ENCODE data around the gene KAT2B. TPM values are rescaled to one million over a fixed set of nuclear protein-coding genes. Genes with fewer than 3 reads are reported as not detected.

KAT2B gene
- total RNA-seq, 2 experiments from 2014 or later, result 36.1 to 39.6 TPM

- POLR2A ChIA-PET, result interaction anchor here (0.6 kb wide), 1 partner anchor 982 kb away, joined by 4 read pairs; no protein-coding TSS in a partner anchor
- CTCF ChIA-PET, result no interaction called here
Observed at GRCh38 chr3:20078194-20078714, 38.0 kb downstream of the KAT2B start.

- CTCF ChIA-PET, result interaction anchor here (1.9 kb wide), 1 partner anchor 23 kb away, joined by 4 read pairs; no protein-coding TSS in a partner anchor
- POLR2A ChIA-PET, result no interaction called here
Observed at GRCh38 chr3:20079621-20080020, 39.4 kb downstream of the KAT2B start.

- ChIA-PET CTCF (no interaction called here), POLR2A (no interaction called here)
Observed at GRCh38 chr3:20080956-20081554, 40.8 kb downstream of the KAT2B start.

GRCh38 chr3:20083253-20083652 lies 43.0 kb downstream of the KAT2B start:
- ChIA-PET CTCF (interaction anchor here (0.6 kb wide), 1 partner anchor 21 kb away, joined by 3 read pairs; no protein-coding TSS in a partner anchor), POLR2A (no interaction called here)

GRCh38 chr3:20083953-20084352 lies 43.7 kb downstream of the KAT2B start:
- CTCF ChIA-PET, result interaction anchor here (0.6 kb wide), 1 partner anchor 20 kb away, joined by 3 read pairs; no protein-coding TSS in a partner anchor
- POLR2A ChIA-PET, result interaction anchor here (1.0 kb wide), 1 partner anchor 104 kb away, joined by 3 read pairs; no protein-coding TSS in a partner anchor

- POLR2A ChIA-PET, result no interaction called here
- CTCF ChIA-PET, result no interaction called here
Observed at GRCh38 chr3:20091331-20092047, 51.2 kb downstream of the KAT2B start.

- POLR2A ChIA-PET, result no interaction called here
- CTCF ChIA-PET, result interaction anchor here (0.6 kb wide), 1 partner anchor 17 kb away, joined by 3 read pairs; no protein-coding TSS in a partner anchor
Observed at GRCh38 chr3:20095470-20095869, 55.2 kb downstream of the KAT2B start.

- POLR2A ChIA-PET, result no interaction called here
- CTCF ChIA-PET, result no interaction called here
Observed at GRCh38 chr3:20096135-20096685, 56.0 kb downstream of the KAT2B start.

- POLR2A ChIA-PET, result no interaction called here
- CTCF ChIA-PET, result no interaction called here
Observed at GRCh38 chr3:20097015-20097414, 56.8 kb downstream of the KAT2B start.

GRCh38 chr3:20099060-20099459 lies 58.8 kb downstream of the KAT2B start:
- ChIA-PET CTCF (no interaction called here), POLR2A (no interaction called here)

GRCh38 chr3:20100151-20100550 lies 59.9 kb downstream of the KAT2B start:
- CTCF ChIA-PET, result interaction anchor here (0.5 kb wide), 1 partner anchor 700 kb away, joined by 5 read pairs; no protein-coding TSS in a partner anchor
- POLR2A ChIA-PET, result interaction anchor here (0.5 kb wide), 1 partner anchor 158 kb away, joined by 3 read pairs; no protein-coding TSS in a partner anchor

GRCh38 chr3:20101041-20101440 lies 60.8 kb downstream of the KAT2B start:
- ChIA-PET POLR2A (no interaction called here), CTCF (no interaction called here)

GRCh38 chr3:20103731-20104130 lies 63.5 kb downstream of the KAT2B start:
- ChIA-PET CTCF (interaction anchor here (1.0 to 1.3 kb wide), 3 partner anchors 20 to 62 kb away, joined by 3 to 4 read pairs (median 3); no protein-coding TSS in a partner anchor), POLR2A (interaction anchor here (0.5 to 2.1 kb wide), 3 partner anchors 50 to 63 kb away, joined by 4 to 8 read pairs (median 6); partner anchors contain the start of gene KAT2B)

GRCh38 chr3:20104167-20104661 lies 64.0 kb downstream of the KAT2B start:
- ChIA-PET POLR2A (interaction anchor here (0.7 to 2.1 kb wide), 3 partner anchors 50 to 173 kb away, joined by 3 to 8 read pairs (median 6); partner anchors contain the start of gene KAT2B), CTCF (interaction anchor here (1.0 to 1.3 kb wide), 3 partner anchors 21 to 63 kb away, joined by 3 to 4 read pairs (median 3); no protein-coding TSS in a partner anchor)

- ChIA-PET POLR2A (no interaction called here), CTCF (no interaction called here)
Observed at GRCh38 chr3:20105513-20106280, 65.5 kb downstream of the KAT2B start.

GRCh38 chr3:20107722-20108121 lies 67.5 kb downstream of the KAT2B start:
- POLR2A ChIA-PET, result interaction anchor here (0.6 kb wide), 1 partner anchor 70 kb away, joined by 5 read pairs; no protein-coding TSS in a partner anchor
- CTCF ChIA-PET, result interaction anchor here (0.7 kb wide), 1 partner anchor 1644 kb away, joined by 4 read pairs; no protein-coding TSS in a partner anchor

GRCh38 chr3:20108869-20109268 lies 68.6 kb downstream of the KAT2B start:
- CTCF ChIA-PET, result no interaction called here
- POLR2A ChIA-PET, result no interaction called here

GRCh38 chr3:20110826-20111225 lies 70.6 kb downstream of the KAT2B start:
- CTCF ChIA-PET, result no interaction called here
- POLR2A ChIA-PET, result no interaction called here

GRCh38 chr3:20111836-20112235 lies 71.6 kb downstream of the KAT2B start:
- POLR2A ChIA-PET, result no interaction called here

More at GRCh38 chr3:20111836-20112235, 71.6 kb downstream of the KAT2B start:
- CTCF ChIA-PET, result no interaction called here
